ENCODE results near the gene CLNK. TPM values are rescaled to one million over a fixed set of nuclear protein-coding genes. Genes with fewer than 3 reads are reported as not detected.
A peak's percentile ranks its signal among the peaks of the same experiment; 100 is the strongest.

CLNK gene
- total RNA-seq, 1 experiment from 2014 or later = not detected

- peak; percentile 33; the same call in 1 of the 2 replicates for TF ChIP-seq POLR2AphosphoS5 (IDR thresholded peaks at IDR 0.05; ENCODE audit: low read depth, low read length)
- TF ChIP-seq CBX3 (IDR thresholded peaks at IDR 0.05; ENCODE audit: low read depth) = peak; percentile 51; the same call in 1 of the 2 replicates
- TF ChIP-seq ELF1 (IDR thresholded peaks at IDR 0.05; ENCODE audit: borderline replicate concordance, low read depth) = no peak
- peak; percentile 40 for TF ChIP-seq CEBPB (IDR thresholded peaks at IDR 0.05; ENCODE audit: low read depth)
- 0 out of 2 replicates have a peak, but pooled peaks have one; percentile 49 for TF ChIP-seq SIN3A (IDR thresholded peaks at IDR 0.05; ENCODE audit: low read depth)
- TF ChIP-seq RAD21 (IDR thresholded peaks at IDR 0.05; ENCODE audit: low read depth) = peak; percentile 61
Measured at GRCh38 chr4:10526429-10527222, 157.9 kb downstream of the CLNK start (continued).

- Histone ChIP-seq H4K20me1 (ENCODE audit: insufficient read depth) (no peaks in the 10 kb centered on the region), H3K9me3 (ENCODE audit: control insufficient read depth in 1 of 2, insufficient read depth in 1 of 2, low read depth in 1 of 2, low read length in 2 of 2) (no peaks in the 10 kb centered on the region), H3K9me2 (ENCODE audit: insufficient read depth) (no peaks in the 10 kb centered on the region), H3K27ac (ENCODE audit: low read depth, low read length) (no peak overlapping the region), H3K4me3 (replicated peaks in 1 of 2; ENCODE audit: low read depth in 1 of 2, low read length in 2 of 2) (no peak overlapping the region), H3K36me3 (ENCODE audit: control insufficient read depth in 1 of 2, insufficient read depth in 2 of 2, low read length in 2 of 2) (no peaks in the 10 kb centered on the region), H3K79me2 (ENCODE audit: insufficient read depth, low read length) (no peaks in the 10 kb centered on the region), H3K4me1 (ENCODE audit: control insufficient read depth in 1 of 2, insufficient read depth in 2 of 2, low read length in 2 of 2) (peaks cover 37 to 42% of the 10 kb centered on the region in 2 experiments), H3K4me2 (ENCODE audit: low read length) (no peak overlapping the region), H2AFZ (ENCODE audit: low read depth, low read length, poor library complexity, severe bottlenecking) (no peak overlapping the region), H3K27me3 (ENCODE audit: insufficient read depth, low read length) (no peaks in the 10 kb centered on the region), H3K9ac (ENCODE audit: low read length) (no peak overlapping the region)
- ATAC-seq = no peak
- intact Hi-C loops (cut with micrococcal nuclease) = no loop called here
- POLR2A ChIA-PET = no interaction called here
- no peak for TF ChIP-seq ZFX (IDR thresholded peaks at IDR 0.05)
- TF ChIP-seq EZH2 (IDR thresholded peaks at IDR 0.05) = no peak
- no peak for TF ChIP-seq POLR2A (IDR thresholded peaks at IDR 0.05; ENCODE audit: borderline replicate concordance, extremely low read depth, insufficient read depth, insufficient read length)
- TF ChIP-seq TCF7L2 (IDR thresholded peaks at IDR 0.05; ENCODE audit: borderline replicate concordance, extremely low read depth, insufficient read depth, insufficient read length) = no peak
- TF ChIP-seq REST (IDR thresholded peaks at IDR 0.05; ENCODE audit: low read depth) = no peak
- no peak for TF ChIP-seq CEBPB (IDR thresholded peaks at IDR 0.05; ENCODE audit: low read depth)
- TF ChIP-seq YY1 (IDR thresholded peaks at IDR 0.05; ENCODE audit: extremely low read depth, insufficient replicate concordance, low read depth, low read length) = no peak
- no peak for TF ChIP-seq FOSL1 (IDR thresholded peaks at IDR 0.05; ENCODE audit: low read depth)
- no peak for TF ChIP-seq SRF (IDR thresholded peaks at IDR 0.05; ENCODE audit: low read depth)
- no peak for TF ChIP-seq EZH2phosphoT487 (IDR thresholded peaks at IDR 0.05; ENCODE audit: borderline replicate concordance)
- TF ChIP-seq CBX3 (IDR thresholded peaks at IDR 0.05; ENCODE audit: low read depth) = no peak
- TF ChIP-seq EGR1 (IDR thresholded peaks at IDR 0.05; ENCODE audit: low read depth) = no peak
- no peak for DNase-seq (ENCODE audit: low read depth, low spot score)
- CTCF ChIA-PET = no interaction called here
- RAD21 ChIA-PET (ENCODE audit: low non-redundant PET in 1 of 2, low total read pairs in 2 of 2, uncharacterized antibody in 2 of 2, unreplicated experiment in 2 of 2) = no interaction called here
- no TSS peak for BruUV-seq (replicated peaks)
Measured at GRCh38 chr4:10524196-10524833, 160.3 kb downstream of the CLNK start.

Measured in HCT116 (cell line).